GM12875 (cell line): ENCODE results near the gene BAHD1.

Experiments
- H3K4me3 ChIP-seq: one replicate; pipeline ENCODE4 v1.5.1; 2011; ENCODE audit warnings: low read depth, low read length, control low read depth
- CTCF ChIP-seq: IDR thresholded peaks from 2 replicates; pipeline ENCODE4 v1.5.1; 2011; ENCODE audit warnings: low read depth, mild to moderate bottlenecking, control low read depth, inconsistent platforms, low read length, moderate library complexity, borderline replicate concordance; ENCODE audit not compliant: insufficient read depth

BAHD1 gene

GRCh38 chr15:40425681-40426080 lies 15.1 kb upstream of the BAHD1 start:
- H3K4me3 ChIP-seq: no peak overlapping the region
- no peak for TF ChIP-seq CTCF

DNA sequence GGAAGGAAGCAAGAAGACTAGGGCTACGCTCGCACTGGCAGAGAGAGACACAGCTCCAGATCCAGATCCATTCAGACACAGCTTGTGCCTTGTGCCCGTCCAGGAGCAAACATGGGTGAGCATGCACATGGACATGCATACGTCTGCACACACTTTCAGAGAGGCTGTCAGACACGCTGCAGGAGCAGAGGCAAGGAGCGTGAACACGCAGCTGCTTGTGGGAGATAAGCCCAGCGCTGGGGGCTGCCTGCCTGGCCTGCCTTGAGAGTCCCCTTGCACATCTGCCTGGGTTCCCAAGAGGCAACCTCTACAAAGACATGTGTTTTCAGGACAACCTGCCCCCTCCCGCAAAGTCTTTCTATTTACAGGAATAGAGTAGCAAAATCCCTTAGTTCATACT lies 13.6 kb upstream of the BAHD1 start:
- no peak overlapping the region for H3K4me3 ChIP-seq
- no peak for TF ChIP-seq CTCF

DNA sequence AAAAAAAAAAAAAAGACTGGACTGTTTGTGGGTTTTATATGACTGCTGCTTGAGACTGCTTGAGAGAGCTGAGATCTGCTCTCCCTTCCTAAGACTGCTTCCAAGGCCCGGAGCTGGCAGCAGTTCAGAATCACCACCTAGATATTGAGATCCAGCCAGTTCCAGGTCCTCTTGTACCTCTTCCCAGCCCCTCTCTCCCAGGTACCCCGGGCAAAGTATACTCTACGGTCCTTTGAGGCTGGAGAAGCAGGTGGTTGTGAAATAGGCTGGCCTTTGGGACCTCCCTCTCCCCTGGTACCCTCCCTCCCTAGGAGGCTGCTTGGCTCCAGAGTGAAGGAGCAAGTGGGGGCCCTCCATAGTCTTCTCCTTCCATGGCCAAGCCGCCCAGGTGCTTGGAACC lies 12.6 kb upstream of the BAHD1 start:
- H3K4me3 ChIP-seq: no peak overlapping the region
- TF ChIP-seq CTCF: no peak

GRCh38 chr15:40429068-40429710 lies 11.6 kb upstream of the BAHD1 start:
- H3K4me3 ChIP-seq: no peak overlapping the region

DNA sequence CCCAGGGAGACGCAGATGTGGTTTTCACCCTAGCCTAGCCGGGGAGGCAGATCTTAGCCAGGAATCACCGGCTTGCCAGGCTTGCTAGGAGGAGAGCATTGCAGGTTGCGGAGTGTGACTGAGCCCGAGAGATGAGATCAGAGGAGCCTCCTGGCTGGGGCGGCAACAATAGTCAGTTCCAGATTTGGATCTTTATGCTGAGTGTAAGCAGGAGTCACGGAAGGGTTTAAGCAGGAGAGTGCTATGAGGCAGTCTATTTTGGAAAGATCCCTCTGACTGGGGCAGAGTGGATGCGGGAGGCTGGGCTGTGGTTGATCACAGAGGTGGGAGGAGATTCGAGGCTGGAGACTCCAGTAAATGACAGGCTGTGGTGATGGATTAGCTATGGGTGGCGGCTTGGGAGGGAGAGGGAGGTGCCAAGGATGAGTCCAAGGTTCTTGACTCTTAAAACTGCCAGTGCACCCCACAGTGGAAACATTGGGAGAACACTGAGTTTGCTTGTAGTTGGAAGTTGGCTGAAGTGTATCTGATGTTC lies 10.4 kb upstream of the BAHD1 start:
- H3K4me3 ChIP-seq: no peak overlapping the region
- TF ChIP-seq CTCF: no peak

More at GRCh38 chr15:40429068-40429710, 11.6 kb upstream of the BAHD1 start:
- no peak for TF ChIP-seq CTCF

DNA sequence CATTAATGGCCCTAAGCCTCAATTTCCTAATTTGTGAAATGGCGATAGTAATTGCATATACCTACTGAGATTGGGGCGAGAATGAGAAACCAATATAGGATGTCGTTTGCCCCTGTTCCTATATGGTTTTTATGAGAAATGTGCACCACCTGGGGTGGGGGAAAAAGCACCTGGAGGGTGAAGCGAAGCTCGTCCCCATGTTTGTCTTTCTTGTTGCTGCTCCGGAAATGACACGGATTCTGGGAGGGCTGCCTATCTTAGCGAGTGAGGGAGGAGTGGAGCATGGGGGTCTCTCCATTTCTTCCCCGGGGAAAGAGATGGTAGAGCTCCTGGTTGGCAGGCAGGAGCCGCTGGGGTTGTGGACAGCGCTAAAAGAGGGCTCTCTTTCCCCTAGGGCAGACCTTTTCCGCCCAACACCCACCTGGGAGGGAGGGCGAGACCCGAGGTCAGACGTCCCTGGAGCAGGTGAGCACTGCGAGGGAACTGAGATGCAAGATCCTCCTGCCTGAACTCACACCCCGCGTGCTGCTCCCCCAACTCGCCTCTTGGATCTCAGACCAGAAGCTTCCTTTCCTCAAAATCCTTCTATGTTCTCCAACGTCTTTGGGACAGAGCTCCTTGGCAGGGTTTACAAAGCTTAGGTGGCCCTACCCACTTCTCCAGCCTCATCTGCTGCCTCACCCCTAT lies 5.6 kb upstream of the BAHD1 start:
- TF ChIP-seq CTCF: no peak
- no peak overlapping the region for H3K4me3 ChIP-seq

DNA sequence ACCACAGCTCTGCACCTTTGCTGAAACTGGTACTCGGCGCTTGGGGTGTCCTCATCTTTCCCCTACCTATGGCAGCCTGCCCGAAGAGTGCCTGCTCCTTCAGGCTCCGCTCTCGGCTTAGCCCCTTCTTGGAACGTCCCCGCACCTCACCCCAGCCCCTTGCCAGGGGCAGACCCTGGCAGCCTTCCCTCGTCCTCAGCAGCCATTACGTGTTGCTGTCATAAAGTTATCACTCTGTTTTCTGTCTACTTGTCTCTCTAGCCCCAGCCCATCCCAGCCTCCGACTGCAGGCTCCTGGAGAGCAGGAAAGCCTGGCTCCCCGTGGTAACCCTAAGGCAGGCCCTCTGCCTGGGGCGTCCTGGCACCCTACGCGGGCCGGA lies 5.1 kb upstream of the BAHD1 start:
- no peak overlapping the region for H3K4me3 ChIP-seq
- TF ChIP-seq CTCF: no peak
